ENCODE results near the gene TBX21. TPM values are rescaled to one million over a fixed set of nuclear protein-coding genes. Genes with fewer than 3 reads are reported as not detected.

Gene TBX21
- total RNA-seq, 2 donors from 2014 or later = not detected

GRCh38 chr17:47744168-47745036, 11.4 kb downstream of the TBX21 start:
- Histone ChIP-seq H3K4me1 (ENCODE audit: control insufficient read depth, insufficient read depth, low read length) (no peaks in the 10 kb centered on the region), H3K36me3 (ENCODE audit: control insufficient read depth, insufficient read depth, low read length) (no peaks in the 10 kb centered on the region), H3K9me3 (ENCODE audit: control insufficient read depth, low read length) (no peaks in the 10 kb centered on the region), H3K9ac (ENCODE audit: extremely low read depth, low read length, poor library complexity, severe bottlenecking) (no peak overlapping the region), H3K4me3 (ENCODE audit: low read length) (no peak overlapping the region), H3K27me3 (ENCODE audit: control insufficient read depth, insufficient read depth, low read length, poor library complexity, severe bottlenecking) (peaks cover 31% of the 10 kb centered on the region), H3K27ac (ENCODE audit: low read depth, low read length) (no peak overlapping the region)
- no peaks in the 10 kb centered on the region for H3K9me3 Mint-ChIP-seq
- H3K4me1 Mint-ChIP-seq = no peaks in the 10 kb centered on the region
- TF ChIP-seq CTCF (conservative IDR thresholded peaks at IDR 0.05) = no peak
- H3K4me3 Mint-ChIP-seq = no peak overlapping the region
- 82 to 88% methylated on average over 15 to 22 of the region's 22 CpGs for WGBS, 2 experiments (ENCODE audit: insufficient coverage in 1 of 2, insufficient read length in 1 of 2)
- H3K27me3 Mint-ChIP-seq (ENCODE audit: insufficient read depth) = peaks cover 29% of the 10 kb centered on the region
- DNase-seq = no peak
- no peak overlapping the region for H3K27ac Mint-ChIP-seq
- H3K36me3 Mint-ChIP-seq (ENCODE audit: low read depth) = no peaks in the 10 kb centered on the region

- DNase-seq = no peak
- H3K9ac ChIP-seq (ENCODE audit: extremely low read depth, low read length, poor library complexity, severe bottlenecking) = no peak overlapping the region
- no peaks in the 10 kb centered on the region for H3K4me1 ChIP-seq (ENCODE audit: control insufficient read depth, insufficient read depth, low read length)
- H3K4me3 ChIP-seq (ENCODE audit: low read length) = no peak overlapping the region
- whole genome bisulfite sequencing, 2 experiments (ENCODE audit: insufficient coverage in 1 of 2, insufficient read length in 1 of 2) = 88 to 98% methylated on average over 9 to 10 of the region's 10 CpGs
- Mint-ChIP-seq H3K27me3 (ENCODE audit: insufficient read depth) (peaks cover 33% of the 10 kb centered on the region), H3K9me3 (no peaks in the 10 kb centered on the region), H3K27ac (no peak overlapping the region), H3K4me3 (no peak overlapping the region), H3K4me1 (no peaks in the 10 kb centered on the region), H3K36me3 (ENCODE audit: low read depth) (no peaks in the 10 kb centered on the region)
- TF ChIP-seq CTCF (conservative IDR thresholded peaks at IDR 0.05) = no peak
- H3K27ac ChIP-seq (ENCODE audit: low read depth, low read length) = no peak overlapping the region
- no peaks in the 10 kb centered on the region for H3K9me3 ChIP-seq (ENCODE audit: control insufficient read depth, low read length)
- H3K36me3 ChIP-seq (ENCODE audit: control insufficient read depth, insufficient read depth, low read length) = no peaks in the 10 kb centered on the region
- peaks cover 34% of the 10 kb centered on the region for H3K27me3 ChIP-seq (ENCODE audit: control insufficient read depth, insufficient read depth, low read length, poor library complexity, severe bottlenecking)
Measured at GRCh38 chr17:47745037-47745380, 12.0 kb downstream of the TBX21 start.

GRCh38 chr17:47751471-47751870, 18.4 kb downstream of the TBX21 start:
- peaks cover 31% of the 10 kb centered on the region for H3K27me3 Mint-ChIP-seq (ENCODE audit: insufficient read depth)
- WGBS, 2 experiments (ENCODE audit: insufficient coverage in 1 of 2, insufficient read length in 1 of 2) = 84% methylated on average over 3 of the region's 3 CpGs; no CpG with 5 or more reads in 1 of the 2 experiments
- Histone ChIP-seq H3K36me3 (ENCODE audit: control insufficient read depth, insufficient read depth, low read length) (no peaks in the 10 kb centered on the region), H3K9ac (ENCODE audit: extremely low read depth, low read length, poor library complexity, severe bottlenecking) (no peak overlapping the region), H3K4me1 (ENCODE audit: control insufficient read depth, insufficient read depth, low read length) (no peaks in the 10 kb centered on the region), H3K27ac (ENCODE audit: low read depth, low read length) (no peak overlapping the region), H3K27me3 (ENCODE audit: control insufficient read depth, insufficient read depth, low read length, poor library complexity, severe bottlenecking) (peaks cover 49% of the 10 kb centered on the region), H3K4me3 (ENCODE audit: low read length) (no peak overlapping the region), H3K9me3 (ENCODE audit: control insufficient read depth, low read length) (peaks cover 6% of the 10 kb centered on the region)
- no peaks in the 10 kb centered on the region for H3K4me1 Mint-ChIP-seq
- no peaks in the 10 kb centered on the region for H3K36me3 Mint-ChIP-seq (ENCODE audit: low read depth)
- DNase-seq = no peak
- H3K4me3 Mint-ChIP-seq = no peak overlapping the region
- TF ChIP-seq CTCF (conservative IDR thresholded peaks at IDR 0.05) = no peak
- no peak overlapping the region for H3K27ac Mint-ChIP-seq
- peaks cover 3% of the 10 kb centered on the region for H3K9me3 Mint-ChIP-seq

Data from endodermal cell (in vitro differentiated cells).